ENCODE measurements around the gene CELF6. TPM values are rescaled to one million over a fixed set of nuclear protein-coding genes. Genes with fewer than 3 reads are reported as not detected.

CELF6 gene
- total RNA-seq, 2 experiments from 2014 or later, result 0.37 to 0.40 TPM

GRCh38 chr15:72342385-72342784 lies 22.4 kb upstream of the CELF6 start:
- no peak for ATAC-seq
- CTCF ChIA-PET, result no interaction called here
- intact Hi-C loops (cut with DNase I, micrococcal nuclease), result no loop called here
- Mint-ChIP-seq H3K4me3 (no peak overlapping the region), H3K4me1 (no peaks in the 10 kb centered on the region), H3K27ac (no peak overlapping the region), H3K9me3 (ENCODE audit: low read depth) (no peaks in the 10 kb centered on the region), H3K27me3 (no peaks in the 10 kb centered on the region), H3K36me3 (ENCODE audit: low read depth) (peaks cover 15% of the 10 kb centered on the region)
- POLR2A ChIA-PET, result no interaction called here
- DNase-seq, result peak; percentile 52

GRCh38 chr15:72341361-72341760 lies 21.4 kb upstream of the CELF6 start:
- Mint-ChIP-seq H3K4me3 (no peak overlapping the region), H3K36me3 (ENCODE audit: low read depth) (peaks cover 10% of the 10 kb centered on the region), H3K9me3 (ENCODE audit: low read depth) (no peaks in the 10 kb centered on the region), H3K4me1 (no peaks in the 10 kb centered on the region), H3K27ac (no peak overlapping the region), H3K27me3 (no peaks in the 10 kb centered on the region)
- no peak for DNase-seq
- POLR2A ChIA-PET, result no interaction called here
- intact Hi-C loops (cut with DNase I, micrococcal nuclease), result no loop called here
- no peak for ATAC-seq
- CTCF ChIA-PET, result no interaction called here

- DNase-seq (no peak), ATAC-seq (no peak)
- Mint-ChIP-seq H3K4me1 (no peaks in the 10 kb centered on the region), H3K27me3 (no peaks in the 10 kb centered on the region), H3K9me3 (ENCODE audit: low read depth) (no peaks in the 10 kb centered on the region), H3K36me3 (ENCODE audit: low read depth) (peaks cover 9% of the 10 kb centered on the region), H3K27ac (no peak overlapping the region), H3K4me3 (no peak overlapping the region)
- ChIA-PET POLR2A (interaction anchor here (0.6 kb wide), 1 partner anchor 202 kb away, joined by 9 read pairs; no protein-coding TSS in a partner anchor), CTCF (interaction anchor here (1.3 kb wide), 1 partner anchor 27 kb away, joined by 8 read pairs; no protein-coding TSS in a partner anchor)
- intact Hi-C loops (cut with DNase I, micrococcal nuclease), result no loop called here
Observed at GRCh38 chr15:72340366-72340765, 20.4 kb upstream of the CELF6 start.

GRCh38 chr15:72339777-72340177 lies 19.8 kb upstream of the CELF6 start:
- peaks cover 7% of the 10 kb centered on the region for H3K36me3 Mint-ChIP-seq (ENCODE audit: low read depth)
- ChIA-PET CTCF (interaction anchor here (1.3 kb wide), 1 partner anchor 26 kb away, joined by 8 read pairs; no protein-coding TSS in a partner anchor), POLR2A (no interaction called here)
- ATAC-seq, result no peak
- no peaks in the 10 kb centered on the region for H3K27me3 Mint-ChIP-seq
- intact Hi-C loops (cut with DNase I, micrococcal nuclease), result no loop called here
- no peaks in the 10 kb centered on the region for H3K9me3 Mint-ChIP-seq (ENCODE audit: low read depth)
- DNase-seq, result no peak
- no peak overlapping the region for H3K27ac Mint-ChIP-seq
- no peaks in the 10 kb centered on the region for H3K4me1 Mint-ChIP-seq
- no peak overlapping the region for H3K4me3 Mint-ChIP-seq

- ChIA-PET CTCF (interaction anchor here (0.9 kb wide), 1 partner anchor 38 kb away, joined by 3 read pairs; no protein-coding TSS in a partner anchor), POLR2A (no interaction called here)
- no peaks in the 10 kb centered on the region for H3K4me1 Mint-ChIP-seq
Observed at GRCh38 chr15:72338617-72339321, 18.8 kb upstream of the CELF6 start.

GRCh38 chr15:72338148-72338547 lies 18.2 kb upstream of the CELF6 start:
- ChIA-PET CTCF (interaction anchor here (0.9 kb wide), 1 partner anchor 39 kb away, joined by 3 read pairs; no protein-coding TSS in a partner anchor), POLR2A (no interaction called here)
- H3K9me3 Mint-ChIP-seq (ENCODE audit: low read depth), result no peaks in the 10 kb centered on the region
- H3K27ac Mint-ChIP-seq, result no peak overlapping the region
- intact Hi-C loops (cut with DNase I, micrococcal nuclease), result no loop called here
- no peak overlapping the region for H3K4me3 Mint-ChIP-seq
- ATAC-seq, result no peak
- no peaks in the 10 kb centered on the region for H3K27me3 Mint-ChIP-seq
- peaks cover 7% of the 10 kb centered on the region for H3K36me3 Mint-ChIP-seq (ENCODE audit: low read depth)
- no peaks in the 10 kb centered on the region for H3K4me1 Mint-ChIP-seq
- no peak for DNase-seq

More at GRCh38 chr15:72338617-72339321, 18.8 kb upstream of the CELF6 start:
- intact Hi-C loops (cut with DNase I, micrococcal nuclease), result no loop called here
- ATAC-seq (no peak), DNase-seq (no peak)
- Mint-ChIP-seq H3K36me3 (ENCODE audit: low read depth) (peaks cover 7% of the 10 kb centered on the region), H3K4me3 (no peak overlapping the region), H3K27ac (no peak overlapping the region), H3K27me3 (no peaks in the 10 kb centered on the region), H3K9me3 (ENCODE audit: low read depth) (no peaks in the 10 kb centered on the region)

GRCh38 chr15:72334842-72335241 lies 14.9 kb upstream of the CELF6 start:
- H3K36me3 Mint-ChIP-seq (ENCODE audit: low read depth), result peaks cover 7% of the 10 kb centered on the region
- H3K27ac Mint-ChIP-seq, result no peak overlapping the region
- no peaks in the 10 kb centered on the region for H3K9me3 Mint-ChIP-seq (ENCODE audit: low read depth)
- ATAC-seq, result no peak
- no peaks in the 10 kb centered on the region for H3K4me1 Mint-ChIP-seq
- CTCF ChIA-PET, result no interaction called here
- POLR2A ChIA-PET, result no interaction called here
- intact Hi-C loops (cut with DNase I, micrococcal nuclease), result no loop called here
- no peak overlapping the region for H3K4me3 Mint-ChIP-seq
- no peak for DNase-seq
- H3K27me3 Mint-ChIP-seq, result no peaks in the 10 kb centered on the region

- Mint-ChIP-seq H3K36me3 (ENCODE audit: low read depth) (peaks cover 10% of the 10 kb centered on the region), H3K9me3 (ENCODE audit: low read depth) (no peaks in the 10 kb centered on the region), H3K27me3 (no peaks in the 10 kb centered on the region), H3K4me3 (no peak overlapping the region), H3K27ac (no peak overlapping the region), H3K4me1 (no peaks in the 10 kb centered on the region)
- DNase-seq (no peak), ATAC-seq (no peak)
- POLR2A ChIA-PET, result no interaction called here
- intact Hi-C loops (cut with DNase I, micrococcal nuclease), result no loop called here
- CTCF ChIA-PET, result no interaction called here
Observed at GRCh38 chr15:72331021-72331420, 11.1 kb upstream of the CELF6 start.

GRCh38 chr15:72323752-72324151 lies 3.8 kb upstream of the CELF6 start:
- intact Hi-C loops (cut with DNase I, micrococcal nuclease), result loop anchor here in 1 of 2 experiments (5.0 kb wide), 2 partner anchors 149 to 364 kb away; partner anchors contain the start of genes ARIH1, BBS4 and HIGD2B
- peaks cover 13% of the 10 kb centered on the region for H3K4me1 Mint-ChIP-seq
- ChIA-PET CTCF (no interaction called here), POLR2A (no interaction called here)
- DNase-seq (no peak), ATAC-seq (no peak)
- H3K36me3 Mint-ChIP-seq (ENCODE audit: low read depth), result peaks cover 16% of the 10 kb centered on the region
- peaks cover 8% of the 10 kb centered on the region for H3K9me3 Mint-ChIP-seq (ENCODE audit: low read depth)
- H3K27ac Mint-ChIP-seq, result no peak overlapping the region
- H3K27me3 Mint-ChIP-seq, result peaks cover 5% of the 10 kb centered on the region
- H3K4me3 Mint-ChIP-seq, result no peak overlapping the region

- Mint-ChIP-seq H3K4me1 (peaks cover 15% of the 10 kb centered on the region), H3K36me3 (ENCODE audit: low read depth) (peaks cover 2% of the 10 kb centered on the region), H3K27me3 (peaks cover 8% of the 10 kb centered on the region), H3K27ac (no peak overlapping the region), H3K9me3 (ENCODE audit: low read depth) (peaks cover 7% of the 10 kb centered on the region), H3K4me3 (peak overlapping the region; percentile 54)
- intact Hi-C loops (cut with DNase I, micrococcal nuclease), result loop anchor here in 1 of 2 experiments (5.0 kb wide), 1 partner anchor 58 kb away; the partner anchor contains the start of gene HEXA
- ATAC-seq, result peak; percentile 68
- peak; percentile 71 for DNase-seq
- CTCF ChIA-PET, result interaction anchor here (1.0 to 1.4 kb wide), 3 partner anchors 9 to 145 kb away, joined by 3 to 4 read pairs (median 3); no protein-coding TSS in a partner anchor
- POLR2A ChIA-PET, result no interaction called here
Observed at GRCh38 chr15:72319360-72319984, 485 bp downstream of the CELF6 start.

- intact Hi-C loops (cut with DNase I, micrococcal nuclease), result loop anchor here in 1 of 2 experiments (5.0 kb wide), 1 partner anchor 59 kb away; the partner anchor contains the start of gene HEXA
- H3K36me3 Mint-ChIP-seq (ENCODE audit: low read depth), result no peaks in the 10 kb centered on the region
- peaks cover 8% of the 10 kb centered on the region for H3K27me3 Mint-ChIP-seq
- peaks cover 15% of the 10 kb centered on the region for H3K4me1 Mint-ChIP-seq
- H3K27ac Mint-ChIP-seq, result no peak overlapping the region
- CTCF ChIA-PET, result interaction anchor here (0.6 to 1.4 kb wide), 3 partner anchors 11 to 645 kb away, joined by 3 read pairs; no protein-coding TSS in a partner anchor
- no peak for DNase-seq
- peak overlapping the region; percentile 54 for H3K4me3 Mint-ChIP-seq
- POLR2A ChIA-PET, result interaction anchor here (0.6 kb wide), 1 partner anchor 15 kb away, joined by 3 read pairs; no protein-coding TSS in a partner anchor
- no peak for ATAC-seq
- no peaks in the 10 kb centered on the region for H3K9me3 Mint-ChIP-seq (ENCODE audit: low read depth)
Observed at GRCh38 chr15:72318408-72318942, 1.5 kb downstream of the CELF6 start.
